ENCODE measurements around the gene MAD1L1. TPM values are rescaled to one million over a fixed set of nuclear protein-coding genes. Genes with fewer than 3 reads are reported as not detected.

MAD1L1 gene
- total RNA-seq, 1 donor from 2014 or later = 57.4 TPM

- H3K36me3 ChIP-seq (ENCODE audit: control insufficient read depth, insufficient read depth, low read length) = peaks cover 3% of the 10 kb centered on the region
- no peak overlapping the region for H3K4me3 ChIP-seq (ENCODE audit: low read depth, low read length)
- TF ChIP-seq CTCF (IDR thresholded peaks at IDR 0.05; ENCODE audit: insufficient read depth, low read length, severe bottlenecking) = no peak
- no peak for DNase-seq (ENCODE audit: low read depth)
- H3K27me3 ChIP-seq (ENCODE audit: control insufficient read depth, insufficient read depth, low read length) = no peaks in the 10 kb centered on the region
- no peak for FAIRE-seq
Observed at GRCh38 chr7:1940402-1940786, 292.4 kb downstream of the MAD1L1 start.

- TF ChIP-seq CTCF (IDR thresholded peaks at IDR 0.05; ENCODE audit: insufficient read depth, low read length, severe bottlenecking) = no peak
- Histone ChIP-seq H3K27me3 (ENCODE audit: control insufficient read depth, insufficient read depth, low read length) (no peaks in the 10 kb centered on the region), H3K36me3 (ENCODE audit: control insufficient read depth, insufficient read depth, low read length) (peaks cover 3% of the 10 kb centered on the region), H3K4me3 (ENCODE audit: low read depth, low read length) (no peak overlapping the region)
- DNase-seq (ENCODE audit: low read depth) = peak; percentile 48
- no peak for FAIRE-seq
Observed at GRCh38 chr7:1939434-1940401, 293.0 kb downstream of the MAD1L1 start.

- FAIRE-seq (no peak), DNase-seq (ENCODE audit: low read depth) (no peak)
- Histone ChIP-seq H3K36me3 (ENCODE audit: control insufficient read depth, insufficient read depth, low read length) (peaks cover 3% of the 10 kb centered on the region), H3K4me3 (ENCODE audit: low read depth, low read length) (no peak overlapping the region), H3K27me3 (ENCODE audit: control insufficient read depth, insufficient read depth, low read length) (no peaks in the 10 kb centered on the region)
- TF ChIP-seq CTCF (IDR thresholded peaks at IDR 0.05; ENCODE audit: insufficient read depth, low read length, severe bottlenecking) = no peak
Observed at GRCh38 chr7:1938788-1939433, 293.8 kb downstream of the MAD1L1 start.

GRCh38 chr7:1937252-1937605, 295.5 kb downstream of the MAD1L1 start:
- DNase-seq (ENCODE audit: low read depth) (no peak), FAIRE-seq (no peak)
- Histone ChIP-seq H3K4me3 (ENCODE audit: low read depth, low read length) (no peak overlapping the region), H3K27me3 (ENCODE audit: control insufficient read depth, insufficient read depth, low read length) (no peaks in the 10 kb centered on the region), H3K36me3 (ENCODE audit: control insufficient read depth, insufficient read depth, low read length) (peaks cover 3% of the 10 kb centered on the region)
- no peak for TF ChIP-seq CTCF (IDR thresholded peaks at IDR 0.05; ENCODE audit: insufficient read depth, low read length, severe bottlenecking)

GRCh38 chr7:1936531-1937251, 296.1 kb downstream of the MAD1L1 start:
- Histone ChIP-seq H3K27me3 (ENCODE audit: control insufficient read depth, insufficient read depth, low read length) (no peaks in the 10 kb centered on the region), H3K36me3 (ENCODE audit: control insufficient read depth, insufficient read depth, low read length) (peaks cover 3% of the 10 kb centered on the region), H3K4me3 (ENCODE audit: low read depth, low read length) (no peak overlapping the region)
- FAIRE-seq = no peak
- TF ChIP-seq CTCF (IDR thresholded peaks at IDR 0.05; ENCODE audit: insufficient read depth, low read length, severe bottlenecking) = no peak
- DNase-seq (ENCODE audit: low read depth) = no peak

All from bronchial epithelial cell (primary cell).